HG03442 (cell line): ENCODE measurements around the gene NAA38.
"Not testable (repeated sequence)": the region's sequence is repeated elsewhere in the genome, so short reads cannot be mapped to it uniquely, and the experiment has no call there.

ENCODE experiments used
- ATAC-seq: cut with Tn5 transposase; IDR thresholded peaks from one replicate; pipeline ENCODE4 v1.9.1; 2021; ENCODE audit warnings: mild to moderate bottlenecking, moderate library complexity; ENCODE audit not compliant: unreplicated experiment

NAA38 gene

GRCh38 chr17:7882068-7882467 is 24.7 kb upstream of the NAA38 start:
- no peak for ATAC-seq

- no peak for ATAC-seq
Observed at GRCh38 chr17:7881276-7882054, 24.1 kb upstream of the NAA38 start.

- ATAC-seq: no peak
Observed at GRCh38 chr17:7880076-7880868, 22.9 kb upstream of the NAA38 start.

GRCh38 chr17:7878234-7878633 is 20.9 kb upstream of the NAA38 start:
- no peak for ATAC-seq

GRCh38 chr17:7875804-7876370 is 18.5 kb upstream of the NAA38 start:
- no peak for ATAC-seq

GRCh38 chr17:7873051-7873450 is 15.7 kb upstream of the NAA38 start:
- ATAC-seq: no peak

- ATAC-seq: no peak
Observed at GRCh38 chr17:7867881-7868329, 10.5 kb upstream of the NAA38 start.

- no peak for ATAC-seq
Observed at GRCh38 chr17:7864995-7865650, 7.8 kb upstream of the NAA38 start.

- ATAC-seq: not testable (repeated sequence)
Observed at GRCh38 chr17:7864384-7864783, 7.0 kb upstream of the NAA38 start.

- no peak for ATAC-seq
Observed at GRCh38 chr17:7862692-7863437, 5.5 kb upstream of the NAA38 start.

GRCh38 chr17:7859028-7859427 is 1.7 kb upstream of the NAA38 start:
- no peak for ATAC-seq

GRCh38 chr17:7858522-7858810 is 1.1 kb upstream of the NAA38 start:
- ATAC-seq: no peak

- peak; percentile 34 for ATAC-seq
Observed at GRCh38 chr17:7857713-7858521, 558 bp upstream of the NAA38 start, which contains the start of gene CYB5D1. Gene CYB5D1 (plus strand): TSS chr17:7858003. CDS start chr17:7858135, 132 bp downstream.

GRCh38 chr17:7856011-7856810 is 1.1 kb downstream of the NAA38 start:
- ATAC-seq: no peak

- no peak for ATAC-seq
Observed at GRCh38 chr17:7855660-7856010, 1.7 kb downstream of the NAA38 start.

GRCh38 chr17:7854851-7855659 is 2.3 kb downstream of the NAA38 start, which contains the start of gene TMEM88:
Gene TMEM88 (plus strand): TSS chr17:7855066. CDS start chr17:7855075, 9 bp downstream.
- no peak for ATAC-seq

- ATAC-seq: no peak
Observed at GRCh38 chr17:7854078-7854777, 3.1 kb downstream of the NAA38 start.

GRCh38 chr17:7853691-7854038 is 3.7 kb downstream of the NAA38 start:
- no peak for ATAC-seq
